ENCODE results near the gene FHAD1.

FHAD1 gene

GRCh38 chr1:15413563-15414444, 166.8 kb downstream of the FHAD1 start:
- H3K27me3 ChIP-seq (ENCODE audit: control insufficient read depth, insufficient read depth, low read length, poor library complexity, severe bottlenecking): peaks cover 23% of the 10 kb centered on the region
- 84% methylated on average over 20 of the region's 20 CpGs for WGBS, 2 experiments

GRCh38 chr1:15414445-15414983, 167.5 kb downstream of the FHAD1 start:
- Histone ChIP-seq H3K27me3 (ENCODE audit: control insufficient read depth, insufficient read depth, low read length, poor library complexity, severe bottlenecking) (peaks cover 22% of the 10 kb centered on the region), H3K4me1 (ENCODE audit: control insufficient read depth, insufficient read depth, low read length) (peaks cover 9% of the 10 kb centered on the region), H3K9me3 (ENCODE audit: control insufficient read depth, low read length) (no peaks in the 10 kb centered on the region), H3K4me3 (ENCODE audit: insufficient read depth, low read depth, low read length) (no peak overlapping the region), H3K27ac (ENCODE audit: insufficient read depth, low read depth, low read length, poor library complexity, severe bottlenecking) (no peak overlapping the region), H3K36me3 (ENCODE audit: control insufficient read depth, insufficient read depth, low read length) (no peaks in the 10 kb centered on the region)
- WGBS, 2 experiments: 87 to 89% methylated on average over 10 of the region's 10 CpGs

More at GRCh38 chr1:15413563-15414444, 166.8 kb downstream of the FHAD1 start:
- Histone ChIP-seq H3K4me1 (ENCODE audit: control insufficient read depth, insufficient read depth, low read length) (peaks cover 14% of the 10 kb centered on the region), H3K27ac (ENCODE audit: insufficient read depth, low read depth, low read length, poor library complexity, severe bottlenecking) (no peak overlapping the region), H3K36me3 (ENCODE audit: control insufficient read depth, insufficient read depth, low read length) (no peaks in the 10 kb centered on the region), H3K4me3 (ENCODE audit: insufficient read depth, low read depth, low read length) (no peak overlapping the region), H3K9me3 (ENCODE audit: control insufficient read depth, low read length) (no peaks in the 10 kb centered on the region)

- WGBS, 2 experiments: 86 to 90% methylated on average over 17 of the region's 18 CpGs
- peaks cover 2% of the 10 kb centered on the region for H3K4me1 ChIP-seq (ENCODE audit: control insufficient read depth, insufficient read depth, low read length)
- no peak overlapping the region for H3K4me3 ChIP-seq (ENCODE audit: insufficient read depth, low read depth, low read length)
- H3K9me3 ChIP-seq (ENCODE audit: control insufficient read depth, low read length): no peaks in the 10 kb centered on the region
- no peak overlapping the region for H3K27ac ChIP-seq (ENCODE audit: insufficient read depth, low read depth, low read length, poor library complexity, severe bottlenecking)
- no peaks in the 10 kb centered on the region for H3K27me3 ChIP-seq (ENCODE audit: control insufficient read depth, insufficient read depth, low read length, poor library complexity, severe bottlenecking)
- H3K36me3 ChIP-seq (ENCODE audit: control insufficient read depth, insufficient read depth, low read length): no peaks in the 10 kb centered on the region
Observed at GRCh38 chr1:15417059-15417934, 170.3 kb downstream of the FHAD1 start.

- H3K27me3 ChIP-seq (ENCODE audit: control insufficient read depth, insufficient read depth, low read length, poor library complexity, severe bottlenecking): no peaks in the 10 kb centered on the region
Observed at GRCh38 chr1:15418806-15419515, 171.9 kb downstream of the FHAD1 start.

GRCh38 chr1:15420853-15421465, 173.9 kb downstream of the FHAD1 start:
- H3K27ac ChIP-seq (ENCODE audit: insufficient read depth, low read depth, low read length, poor library complexity, severe bottlenecking): no peak overlapping the region

More at GRCh38 chr1:15418806-15419515, 171.9 kb downstream of the FHAD1 start:
- Histone ChIP-seq H3K27ac (ENCODE audit: insufficient read depth, low read depth, low read length, poor library complexity, severe bottlenecking) (no peak overlapping the region), H3K4me3 (ENCODE audit: insufficient read depth, low read depth, low read length) (no peak overlapping the region), H3K4me1 (ENCODE audit: control insufficient read depth, insufficient read depth, low read length) (peaks cover 3% of the 10 kb centered on the region), H3K36me3 (ENCODE audit: control insufficient read depth, insufficient read depth, low read length) (no peaks in the 10 kb centered on the region), H3K9me3 (ENCODE audit: control insufficient read depth, low read length) (no peaks in the 10 kb centered on the region)
- WGBS, 2 experiments: 94 to 95% methylated on average over 18 of the region's 18 CpGs

GRCh38 chr1:15422871-15423270, 175.8 kb downstream of the FHAD1 start:
- H3K27me3 ChIP-seq (ENCODE audit: control insufficient read depth, insufficient read depth, low read length, poor library complexity, severe bottlenecking): no peaks in the 10 kb centered on the region
- no peak overlapping the region for H3K4me3 ChIP-seq (ENCODE audit: insufficient read depth, low read depth, low read length)
- no peaks in the 10 kb centered on the region for H3K36me3 ChIP-seq (ENCODE audit: control insufficient read depth, insufficient read depth, low read length)
- H3K9me3 ChIP-seq (ENCODE audit: control insufficient read depth, low read length): no peaks in the 10 kb centered on the region
- 93 to 94% methylated on average over 8 of the region's 8 CpGs for WGBS, 2 experiments
- no peak overlapping the region for H3K27ac ChIP-seq (ENCODE audit: insufficient read depth, low read depth, low read length, poor library complexity, severe bottlenecking)
- H3K4me1 ChIP-seq (ENCODE audit: control insufficient read depth, insufficient read depth, low read length): peaks cover 17% of the 10 kb centered on the region

More at GRCh38 chr1:15420853-15421465, 173.9 kb downstream of the FHAD1 start:
- no peaks in the 10 kb centered on the region for H3K27me3 ChIP-seq (ENCODE audit: control insufficient read depth, insufficient read depth, low read length, poor library complexity, severe bottlenecking)
- H3K36me3 ChIP-seq (ENCODE audit: control insufficient read depth, insufficient read depth, low read length): no peaks in the 10 kb centered on the region
- H3K9me3 ChIP-seq (ENCODE audit: control insufficient read depth, low read length): no peaks in the 10 kb centered on the region
- 91 to 95% methylated on average over 8 of the region's 8 CpGs for WGBS, 2 experiments
- no peak overlapping the region for H3K4me3 ChIP-seq (ENCODE audit: insufficient read depth, low read depth, low read length)
- H3K4me1 ChIP-seq (ENCODE audit: control insufficient read depth, insufficient read depth, low read length): peaks cover 9% of the 10 kb centered on the region

- WGBS, 2 experiments: 91% methylated on average over 11 of the region's 11 CpGs
Observed at GRCh38 chr1:15423355-15424077, 176.5 kb downstream of the FHAD1 start.

GRCh38 chr1:15424146-15424667, 177.2 kb downstream of the FHAD1 start:
- 83 to 87% methylated on average over 13 of the region's 13 CpGs for WGBS, 2 experiments
- Histone ChIP-seq H3K27me3 (ENCODE audit: control insufficient read depth, insufficient read depth, low read length, poor library complexity, severe bottlenecking) (no peaks in the 10 kb centered on the region), H3K9me3 (ENCODE audit: control insufficient read depth, low read length) (no peaks in the 10 kb centered on the region), H3K36me3 (ENCODE audit: control insufficient read depth, insufficient read depth, low read length) (no peaks in the 10 kb centered on the region), H3K4me1 (ENCODE audit: control insufficient read depth, insufficient read depth, low read length) (peaks cover 17% of the 10 kb centered on the region), H3K27ac (ENCODE audit: insufficient read depth, low read depth, low read length, poor library complexity, severe bottlenecking) (no peak overlapping the region), H3K4me3 (ENCODE audit: insufficient read depth, low read depth, low read length) (no peak overlapping the region)

More at GRCh38 chr1:15423355-15424077, 176.5 kb downstream of the FHAD1 start:
- no peak overlapping the region for H3K4me3 ChIP-seq (ENCODE audit: insufficient read depth, low read depth, low read length)
- no peak overlapping the region for H3K27ac ChIP-seq (ENCODE audit: insufficient read depth, low read depth, low read length, poor library complexity, severe bottlenecking)
- H3K27me3 ChIP-seq (ENCODE audit: control insufficient read depth, insufficient read depth, low read length, poor library complexity, severe bottlenecking): no peaks in the 10 kb centered on the region
- H3K9me3 ChIP-seq (ENCODE audit: control insufficient read depth, low read length): no peaks in the 10 kb centered on the region
- no peaks in the 10 kb centered on the region for H3K36me3 ChIP-seq (ENCODE audit: control insufficient read depth, insufficient read depth, low read length)
- H3K4me1 ChIP-seq (ENCODE audit: control insufficient read depth, insufficient read depth, low read length): peaks cover 17% of the 10 kb centered on the region

GRCh38 chr1:15424981-15425380, 178.0 kb downstream of the FHAD1 start:
- Histone ChIP-seq H3K36me3 (ENCODE audit: control insufficient read depth, insufficient read depth, low read length) (no peaks in the 10 kb centered on the region), H3K4me3 (ENCODE audit: insufficient read depth, low read depth, low read length) (no peak overlapping the region), H3K27ac (ENCODE audit: insufficient read depth, low read depth, low read length, poor library complexity, severe bottlenecking) (no peak overlapping the region), H3K9me3 (ENCODE audit: control insufficient read depth, low read length) (no peaks in the 10 kb centered on the region), H3K27me3 (ENCODE audit: control insufficient read depth, insufficient read depth, low read length, poor library complexity, severe bottlenecking) (no peaks in the 10 kb centered on the region), H3K4me1 (ENCODE audit: control insufficient read depth, insufficient read depth, low read length) (peaks cover 17% of the 10 kb centered on the region)
- 88 to 91% methylated on average over 5 of the region's 5 CpGs for WGBS, 2 experiments
